ENCODE measurements around the gene ADNP2.

Gene ADNP2

GRCh38 chr18:80115035-80115434, 6.0 kb downstream of the ADNP2 start:
- WGBS (ENCODE audit: insufficient coverage): 84% methylated on average over 2 of the region's 4 CpGs
- no peak for DNase-seq
- H3K27ac ChIP-seq (ENCODE audit: insufficient read depth in 1 of 2, low read depth in 1 of 2, low read length in 2 of 2, poor library complexity in 1 of 2, severe bottlenecking in 2 of 2): no peak overlapping the region
- no peaks in the 10 kb centered on the region for H3K27me3 ChIP-seq (replicated peaks in 2 of 5; ENCODE audit: control insufficient read depth in 4 of 5, insufficient read depth in 5 of 5, low read length in 4 of 5)
- no peak overlapping the region for H3K4me3 ChIP-seq (ENCODE audit: control insufficient read depth in 1 of 7, extremely low read depth in 1 of 7, insufficient read depth in 4 of 7, low read depth in 2 of 7, low read length in 6 of 7)
- H3K9me3 ChIP-seq (ENCODE audit: control extremely low read depth in 1 of 5, control insufficient read depth in 4 of 5, insufficient read depth in 2 of 5, low read depth in 1 of 5, low read length in 4 of 5): no peaks in the 10 kb centered on the region
- POLR2A ChIA-PET: no interaction called here
- H3K36me3 ChIP-seq (ENCODE audit: control insufficient read depth in 4 of 4, insufficient read depth in 4 of 4, low read length in 3 of 4): peaks cover 6 to 24% (median 13%) of the 10 kb centered on the region in 4 experiments
- CTCF ChIA-PET: no interaction called here
- H3K4me1 ChIP-seq (ENCODE audit: control extremely low read depth in 1 of 4, control insufficient read depth in 4 of 4, insufficient read depth in 4 of 4, low read length in 3 of 4): peaks cover 10 to 12% (median 12%) of the 10 kb centered on the region in 4 experiments

DNA sequence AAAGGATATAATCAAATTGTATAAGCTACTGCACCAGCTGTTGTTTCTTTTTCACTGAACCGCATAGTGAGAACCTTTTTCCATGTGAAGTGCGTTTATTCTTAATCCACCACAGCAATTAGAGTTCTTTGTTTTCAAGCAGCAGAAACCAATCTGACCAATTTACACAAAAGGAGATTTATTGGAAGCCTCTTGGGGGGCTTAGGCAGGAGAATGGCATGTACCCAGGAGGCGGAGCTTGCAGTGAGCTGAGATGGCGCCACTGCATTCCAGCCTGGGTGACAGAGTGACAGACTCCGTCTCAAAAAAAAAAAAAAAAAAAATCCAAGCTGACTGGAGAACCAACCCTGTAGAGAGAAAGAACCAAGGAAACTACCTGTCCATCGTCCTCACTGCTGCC, 10.0 kb downstream of the ADNP2 start:
- H3K27ac ChIP-seq (ENCODE audit: insufficient read depth in 1 of 2, low read depth in 1 of 2, low read length in 2 of 2, poor library complexity in 1 of 2, severe bottlenecking in 2 of 2): no peak overlapping the region
- DNase-seq: no peak
- H3K9me3 ChIP-seq (ENCODE audit: control extremely low read depth in 1 of 5, control insufficient read depth in 4 of 5, insufficient read depth in 2 of 5, low read depth in 1 of 5, low read length in 4 of 5): no peaks in the 10 kb centered on the region
- whole genome bisulfite sequencing (ENCODE audit: insufficient coverage): 100% methylated on average over 4 of the region's 6 CpGs
- H3K4me3 ChIP-seq (ENCODE audit: control insufficient read depth in 1 of 7, extremely low read depth in 1 of 7, insufficient read depth in 4 of 7, low read depth in 2 of 7, low read length in 6 of 7): no peak overlapping the region
- POLR2A ChIA-PET: no interaction called here
- CTCF ChIA-PET: no interaction called here
- no peaks in the 10 kb centered on the region for H3K27me3 ChIP-seq (replicated peaks in 2 of 5; ENCODE audit: control insufficient read depth in 4 of 5, insufficient read depth in 5 of 5, low read length in 4 of 5)
- H3K36me3 ChIP-seq (ENCODE audit: control insufficient read depth in 4 of 4, insufficient read depth in 4 of 4, low read length in 3 of 4): peaks cover 7 to 40% (median 19%) of the 10 kb centered on the region in 4 experiments
- no peaks in the 10 kb centered on the region for H3K4me1 ChIP-seq (ENCODE audit: control extremely low read depth in 1 of 4, control insufficient read depth in 4 of 4, insufficient read depth in 4 of 4, low read length in 3 of 4)

DNA sequence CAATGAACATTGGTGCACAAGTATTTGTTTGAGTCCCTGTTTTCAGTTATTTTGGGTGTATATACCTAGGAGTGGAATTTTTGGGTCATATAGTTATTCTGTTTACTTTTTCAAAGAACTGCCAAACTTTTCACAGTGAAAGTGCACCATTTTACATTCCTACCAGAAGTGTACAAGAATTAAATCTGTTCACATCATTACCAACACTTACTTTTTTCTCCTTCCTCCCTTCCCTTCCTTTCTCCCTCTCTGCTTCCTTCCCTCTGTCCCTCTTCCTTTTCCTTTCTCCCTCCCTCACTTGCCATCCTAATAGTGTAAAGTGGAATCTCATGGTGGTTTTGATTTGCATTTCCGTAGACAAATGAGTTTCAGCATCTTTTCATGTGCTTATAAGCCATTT, 11.9 kb downstream of the ADNP2 start:
- POLR2A ChIA-PET: no interaction called here
- H3K27ac ChIP-seq (ENCODE audit: insufficient read depth in 1 of 2, low read depth in 1 of 2, low read length in 2 of 2, poor library complexity in 1 of 2, severe bottlenecking in 2 of 2): no peak overlapping the region
- H3K4me1 ChIP-seq (ENCODE audit: control extremely low read depth in 1 of 4, control insufficient read depth in 4 of 4, insufficient read depth in 4 of 4, low read length in 3 of 4): no peaks in the 10 kb centered on the region
- CTCF ChIA-PET: interaction anchor here (0.6 kb wide), 1 partner anchor 9 kb away, joined by 3 read pairs; no protein-coding TSS in a partner anchor
- H3K27me3 ChIP-seq (replicated peaks in 2 of 5; ENCODE audit: control insufficient read depth in 4 of 5, insufficient read depth in 5 of 5, low read length in 4 of 5): no peaks in the 10 kb centered on the region
- no peaks in the 10 kb centered on the region for H3K9me3 ChIP-seq (ENCODE audit: control extremely low read depth in 1 of 5, control insufficient read depth in 4 of 5, insufficient read depth in 2 of 5, low read depth in 1 of 5, low read length in 4 of 5)
- peaks cover 8 to 46% (median 19%) of the 10 kb centered on the region in 4 experiments for H3K36me3 ChIP-seq (ENCODE audit: control insufficient read depth in 4 of 4, insufficient read depth in 4 of 4, low read length in 3 of 4)
- WGBS (ENCODE audit: insufficient coverage): 100% methylated on average over 1 of the region's 1 CpG
- no peak overlapping the region for H3K4me3 ChIP-seq (ENCODE audit: control insufficient read depth in 1 of 7, extremely low read depth in 1 of 7, insufficient read depth in 4 of 7, low read depth in 2 of 7, low read length in 6 of 7)
- DNase-seq: no peak

- H3K27me3 ChIP-seq (replicated peaks in 2 of 5; ENCODE audit: control insufficient read depth in 4 of 5, insufficient read depth in 5 of 5, low read length in 4 of 5): no peaks in the 10 kb centered on the region
- ChIA-PET CTCF (no interaction called here), POLR2A (no interaction called here)
- no peak for DNase-seq
- H3K4me3 ChIP-seq (ENCODE audit: control insufficient read depth in 1 of 7, extremely low read depth in 1 of 7, insufficient read depth in 4 of 7, low read depth in 2 of 7, low read length in 6 of 7): no peak overlapping the region
- H3K36me3 ChIP-seq (ENCODE audit: control insufficient read depth in 4 of 4, insufficient read depth in 4 of 4, low read length in 3 of 4): peaks cover 4 to 42% (median 18%) of the 10 kb centered on the region in 4 experiments
- no peak overlapping the region for H3K27ac ChIP-seq (ENCODE audit: insufficient read depth in 1 of 2, low read depth in 1 of 2, low read length in 2 of 2, poor library complexity in 1 of 2, severe bottlenecking in 2 of 2)
- H3K9me3 ChIP-seq (ENCODE audit: control extremely low read depth in 1 of 5, control insufficient read depth in 4 of 5, insufficient read depth in 2 of 5, low read depth in 1 of 5, low read length in 4 of 5): peaks cover 0 to 5% (median 0%) of the 10 kb centered on the region in 5 experiments
- H3K4me1 ChIP-seq (ENCODE audit: control extremely low read depth in 1 of 4, control insufficient read depth in 4 of 4, insufficient read depth in 4 of 4, low read length in 3 of 4): no peaks in the 10 kb centered on the region
Measured at GRCh38 chr18:80124131-80124530, 15.1 kb downstream of the ADNP2 start.

DNA sequence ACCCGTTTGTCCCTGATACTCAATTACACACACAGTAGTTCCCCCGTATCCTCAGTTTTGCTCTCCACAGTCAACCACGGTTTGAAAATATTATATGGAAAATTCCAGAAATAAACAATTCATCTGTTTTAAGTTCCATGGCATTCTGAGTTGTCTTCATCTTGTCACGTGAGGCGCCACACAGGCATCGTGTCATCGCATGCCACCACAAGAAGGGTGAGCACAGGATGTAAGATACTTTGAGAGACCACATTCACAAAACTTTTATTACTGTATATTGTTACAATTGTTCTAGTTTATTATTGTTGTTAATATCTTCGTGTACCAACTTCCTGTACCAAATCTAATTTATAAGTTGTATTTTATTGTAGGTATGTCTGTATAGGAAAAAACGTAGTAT, 17.7 kb downstream of the ADNP2 start:
- 100% methylated on average over 5 of the region's 9 CpGs for whole genome bisulfite sequencing (ENCODE audit: insufficient coverage)

DNA sequence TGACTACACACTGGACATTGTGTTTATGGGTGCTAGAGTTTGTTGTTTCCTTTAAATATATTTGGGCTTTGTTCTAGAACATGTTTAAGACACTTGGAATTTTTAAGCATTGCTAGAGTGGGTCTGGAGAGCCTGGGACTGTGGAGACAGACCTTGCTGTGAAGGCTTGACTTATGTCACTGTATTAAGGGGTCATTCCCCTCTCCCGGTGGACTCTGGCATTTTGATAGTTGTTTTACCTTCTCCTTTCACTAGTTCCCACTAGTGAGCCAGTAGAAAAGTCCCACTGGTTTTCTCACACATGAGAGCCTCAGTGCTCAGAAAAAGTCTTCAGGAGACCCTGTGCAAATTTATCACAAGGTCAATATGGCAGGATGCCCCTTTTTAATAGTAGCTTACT, 18.6 kb downstream of the ADNP2 start:
- WGBS (ENCODE audit: insufficient coverage): no CpG with 5 or more reads among the region's 1 CpG
- peaks cover 4 to 37% (median 7%) of the 10 kb centered on the region in 4 experiments for H3K36me3 ChIP-seq (ENCODE audit: control insufficient read depth in 4 of 4, insufficient read depth in 4 of 4, low read length in 3 of 4)
- POLR2A ChIA-PET: no interaction called here
- H3K4me3 ChIP-seq (ENCODE audit: control insufficient read depth in 1 of 7, extremely low read depth in 1 of 7, insufficient read depth in 4 of 7, low read depth in 2 of 7, low read length in 6 of 7): no peak overlapping the region
- H3K9me3 ChIP-seq (ENCODE audit: control extremely low read depth in 1 of 5, control insufficient read depth in 4 of 5, insufficient read depth in 2 of 5, low read depth in 1 of 5, low read length in 4 of 5): peaks cover 0 to 5% (median 0%) of the 10 kb centered on the region in 5 experiments
- CTCF ChIA-PET: no interaction called here
- no peak overlapping the region for H3K27ac ChIP-seq (ENCODE audit: insufficient read depth in 1 of 2, low read depth in 1 of 2, low read length in 2 of 2, poor library complexity in 1 of 2, severe bottlenecking in 2 of 2)
- DNase-seq: no peak
- H3K4me1 ChIP-seq (ENCODE audit: control extremely low read depth in 1 of 4, control insufficient read depth in 4 of 4, insufficient read depth in 4 of 4, low read length in 3 of 4): no peaks in the 10 kb centered on the region
- H3K27me3 ChIP-seq (replicated peaks in 2 of 5; ENCODE audit: control insufficient read depth in 4 of 5, insufficient read depth in 5 of 5, low read length in 4 of 5): no peaks in the 10 kb centered on the region

More for the DNA sequence above, 17.7 kb downstream of the ADNP2 start:
- Histone ChIP-seq H3K27me3 (replicated peaks in 2 of 5; ENCODE audit: control insufficient read depth in 4 of 5, insufficient read depth in 5 of 5, low read length in 4 of 5) (no peaks in the 10 kb centered on the region), H3K9me3 (ENCODE audit: control extremely low read depth in 1 of 5, control insufficient read depth in 4 of 5, insufficient read depth in 2 of 5, low read depth in 1 of 5, low read length in 4 of 5) (peaks cover 0 to 5% (median 0%) of the 10 kb centered on the region in 5 experiments), H3K4me1 (ENCODE audit: control extremely low read depth in 1 of 4, control insufficient read depth in 4 of 4, insufficient read depth in 4 of 4, low read length in 3 of 4) (no peaks in the 10 kb centered on the region), H3K4me3 (ENCODE audit: control insufficient read depth in 1 of 7, extremely low read depth in 1 of 7, insufficient read depth in 4 of 7, low read depth in 2 of 7, low read length in 6 of 7) (no peak overlapping the region), H3K27ac (ENCODE audit: insufficient read depth in 1 of 2, low read depth in 1 of 2, low read length in 2 of 2, poor library complexity in 1 of 2, severe bottlenecking in 2 of 2) (no peak overlapping the region), H3K36me3 (ENCODE audit: control insufficient read depth in 4 of 4, insufficient read depth in 4 of 4, low read length in 3 of 4) (peaks cover 1 to 39% (median 8%) of the 10 kb centered on the region in 4 experiments)
- ChIA-PET POLR2A (no interaction called here), CTCF (no interaction called here)
- DNase-seq: no peak

DNA sequence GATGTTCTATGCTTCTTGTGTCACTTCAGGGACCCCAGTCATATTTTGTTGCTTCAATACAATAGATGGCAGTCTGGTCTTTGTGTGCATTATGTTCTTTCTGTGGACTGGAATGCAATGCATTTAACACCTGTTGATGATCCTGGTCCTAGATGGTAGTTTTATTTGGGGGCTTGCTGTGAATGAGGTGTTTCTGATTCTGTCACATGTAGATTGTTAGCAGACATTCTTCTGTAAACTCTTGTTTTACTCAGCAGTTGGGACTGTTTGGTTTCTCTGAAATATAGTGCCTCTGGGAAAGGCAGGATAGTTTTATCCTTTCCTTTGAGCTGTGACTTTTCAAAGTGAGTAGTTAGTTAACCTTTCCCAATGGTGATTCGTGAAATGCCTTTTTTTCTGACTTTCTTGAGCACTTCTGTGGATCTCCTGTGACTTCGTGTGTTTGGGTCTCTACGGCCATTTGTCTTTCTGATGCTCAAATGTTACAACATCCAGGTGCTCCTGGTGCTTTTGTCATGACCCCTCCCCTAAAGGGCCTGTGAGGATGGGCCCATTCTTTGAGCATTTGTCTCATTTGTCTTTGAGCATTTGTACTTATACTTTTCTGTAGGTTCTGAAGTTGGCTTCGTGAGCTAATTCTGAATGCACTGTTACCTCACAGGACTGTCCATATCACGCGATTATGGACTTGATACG, 20.8 kb downstream of the ADNP2 start:
- no peak for DNase-seq
- ChIA-PET CTCF (interaction anchor here (0.6 to 1.2 kb wide), 3 partner anchors 9 to 20 kb away, joined by 3 read pairs; no protein-coding TSS in a partner anchor), POLR2A (no interaction called here)
- Histone ChIP-seq H3K27ac (ENCODE audit: insufficient read depth in 1 of 2, low read depth in 1 of 2, low read length in 2 of 2, poor library complexity in 1 of 2, severe bottlenecking in 2 of 2) (no peak overlapping the region), H3K27me3 (replicated peaks in 2 of 5; ENCODE audit: control insufficient read depth in 4 of 5, insufficient read depth in 5 of 5, low read length in 4 of 5) (no peaks in the 10 kb centered on the region), H3K4me1 (ENCODE audit: control extremely low read depth in 1 of 4, control insufficient read depth in 4 of 4, insufficient read depth in 4 of 4, low read length in 3 of 4) (no peaks in the 10 kb centered on the region), H3K4me3 (ENCODE audit: control insufficient read depth in 1 of 7, extremely low read depth in 1 of 7, insufficient read depth in 4 of 7, low read depth in 2 of 7, low read length in 6 of 7) (no peak overlapping the region), H3K36me3 (ENCODE audit: control insufficient read depth in 4 of 4, insufficient read depth in 4 of 4, low read length in 3 of 4) (peaks cover 11 to 45% (median 20%) of the 10 kb centered on the region in 4 experiments), H3K9me3 (ENCODE audit: control extremely low read depth in 1 of 5, control insufficient read depth in 4 of 5, insufficient read depth in 2 of 5, low read depth in 1 of 5, low read length in 4 of 5) (peaks cover 0 to 5% (median 0%) of the 10 kb centered on the region in 5 experiments)
- 94% methylated on average over 4 of the region's 7 CpGs for WGBS (ENCODE audit: insufficient coverage)
